ENCODE measurements around the gene MORF4L1.

- TF ChIP-seq CTCF (IDR thresholded peaks at IDR 0.05) (no peak), POLR2A (IDR thresholded peaks at IDR 0.05) (no peak)
Measured at GRCh38 chr15:78932258-78932808, 59.6 kb downstream of the MORF4L1 start.

All from body of pancreas (tissue), 4 donors.